Stomach (tissue), 4 donors: ENCODE results near the gene IFIT3.

Source experiments
- CTCF ChIP-seq, 7 experiments: fragments of 450-650 bp in 4 of 7; fragments of 200-600 bp in 3 of 7; sonication (generic) in 3 of 7; IDR thresholded peaks; one replicate each; pipeline ENCODE4 v1.5.1; 2016 to 2019; ENCODE audit warnings: antibody characterized with exemption in 7 of 7, control low read depth in 2 of 7, mild to moderate bottlenecking in 1 of 7
- POLR2A ChIP-seq, 4 donors: fragments of 450-650 bp; IDR thresholded peaks; one replicate each; pipeline ENCODE4 v1.6.1; 2016; ENCODE audit warnings: antibody characterized with exemption in 4 of 4, control low read depth in 2 of 4, mild to moderate bottlenecking in 1 of 4, moderate library complexity in 1 of 4
- POLR2AphosphoS5 ChIP-seq, 3 donors: sonication (generic); formaldehyde crosslinking; IDR thresholded peaks; one replicate each; pipeline ENCODE4 v1.6.1; 2016; ENCODE audit warnings: antibody characterized with exemption in 3 of 3

- TF ChIP-seq POLR2A (IDR thresholded peaks at IDR 0.05): no peak
- TF ChIP-seq CTCF (IDR thresholded peaks at IDR 0.05): no peak
- TF ChIP-seq POLR2AphosphoS5 (IDR thresholded peaks at IDR 0.05): peak; percentile 26 to 88 (median 37)
Observed at GRCh38 chr10:89278034-89278535, 49.7 kb upstream of the IFIT3 start.
